ENCODE data around the gene MAP7. TPM values are rescaled to one million over a fixed set of nuclear protein-coding genes. Genes with fewer than 3 reads are reported as not detected.
A peak's percentile ranks its signal among the peaks of the same experiment; 100 is the strongest.

Gene MAP7
- polyA plus RNA-seq, 2 of the 4 experiments (the other 2 are of a cell fraction), result 60.6 to 64.5 TPM

DNA sequence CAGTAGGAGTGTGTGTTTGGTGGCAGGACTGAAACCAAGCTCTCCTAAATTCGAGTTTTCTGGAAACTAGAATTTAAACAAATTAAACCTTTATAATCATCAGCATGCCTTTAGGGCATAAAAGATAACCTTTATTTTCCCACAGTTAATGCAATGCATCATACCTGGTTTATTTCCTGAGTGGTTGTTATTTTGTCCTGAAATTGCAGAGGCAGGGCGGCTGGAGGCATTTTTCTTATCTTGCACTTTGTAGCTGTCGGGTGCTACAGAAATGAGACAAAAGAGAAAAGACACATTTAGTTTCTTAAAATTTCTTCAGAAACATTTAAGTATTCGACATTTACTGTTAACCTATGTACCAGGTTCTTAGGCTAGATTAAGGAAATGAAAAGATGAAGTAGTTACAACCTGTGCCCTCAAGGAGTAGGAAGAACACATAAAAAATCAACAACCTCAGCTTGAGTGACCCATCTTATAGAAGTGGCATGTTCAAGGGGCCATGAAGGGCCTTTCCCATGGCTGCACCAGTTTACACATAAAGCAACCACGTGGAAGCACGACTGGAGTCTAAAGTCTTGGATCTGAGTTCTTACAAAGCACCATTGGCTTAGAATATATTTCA, 128.6 kb downstream of the MAP7 start:
- CTCF ChIA-PET, result interaction anchor here (1.6 kb wide), 1 partner anchor 178 kb away, joined by 3 read pairs; no protein-coding TSS in a partner anchor
- Histone ChIP-seq H3K4me3 (no peak overlapping the region), H3K9me3 (no peaks in the 10 kb centered on the region), H3K27ac (peak overlapping the region; percentile 89 to 90), H3K4me1 (peaks cover 92% of the 10 kb centered on the region), H3K4me2 (peak overlapping the region; percentile 67)
- DNase-seq (ENCODE audit: low read depth in 1 of 2, low spot score in 1 of 2) (no peak), FAIRE-seq (no peak), ATAC-seq (peak; percentile 59 to 60; a peak in 3 of 6 replicates)
- POLR2A ChIA-PET, result interaction anchor here (0.7 kb wide), 1 partner anchor 17 kb away, joined by 5 read pairs; no protein-coding TSS in a partner anchor
- TF ChIP-seq BHLHE40 (IDR thresholded peaks at IDR 0.05; ENCODE audit: low read depth, low read length) (no peak), RCOR1 (IDR thresholded peaks at IDR 0.05; ENCODE audit: low read depth, low read length) (no peak), EP300 (IDR thresholded peaks at IDR 0.05) (no peak), JUNB (IDR thresholded peaks at IDR 0.05) (no peak), ZC3H11A (IDR thresholded peaks at IDR 0.05) (no peak)
- TF ChIP-seq, protein P1, sequence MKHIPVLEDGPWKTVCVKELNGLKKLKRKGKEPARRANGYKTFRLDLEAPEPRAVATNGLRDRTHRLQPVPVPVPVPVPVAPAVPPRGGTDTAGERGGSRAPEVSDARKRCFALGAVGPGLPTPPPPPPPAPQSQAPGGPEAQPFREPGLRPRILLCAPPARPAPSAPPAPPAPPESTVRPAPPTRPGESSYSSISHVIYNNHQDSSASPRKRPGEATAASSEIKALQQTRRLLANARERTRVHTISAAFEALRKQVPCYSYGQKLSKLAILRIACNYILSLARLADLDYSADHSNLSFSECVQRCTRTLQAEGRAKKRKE (CRISPR knock-in tag; IDR thresholded peaks at IDR 0.05; ENCODE audit: low read depth), result no peak
- 48% methylated on average over 6 of the region's 6 CpGs for WGBS (ENCODE audit: missing lambda C conversion rate)

DNA sequence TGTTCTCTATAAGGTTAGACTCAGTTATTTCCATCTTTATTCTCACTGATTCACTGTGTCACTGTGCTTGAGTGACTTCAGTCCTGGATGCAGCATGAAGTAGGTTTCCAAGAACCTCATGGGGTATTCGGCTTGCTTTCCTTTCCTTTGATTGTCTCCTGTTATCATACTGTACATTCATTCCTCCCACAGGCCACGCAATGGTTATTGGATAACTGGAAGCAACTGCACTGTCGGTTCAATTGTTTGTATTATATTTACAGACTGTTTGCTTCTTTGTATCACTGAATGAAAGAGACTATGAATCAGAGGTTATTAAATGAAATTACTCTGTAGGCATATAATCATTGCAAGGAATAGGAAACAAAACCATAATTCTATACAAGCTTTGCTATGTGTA, 129.4 kb downstream of the MAP7 start:
- H3K27ac ChIP-seq, result peak overlapping the region; percentile 89 to 90
- FAIRE-seq, result no peak
- POLR2A ChIA-PET, result no interaction called here

More for the DNA sequence above, 129.4 kb downstream of the MAP7 start:
- peak in 1 of 2 experiments; percentile 48; a peak in 1 of 4 replicates for TF ChIP-seq CEBPB (IDR thresholded peaks at IDR 0.05)
- TF ChIP-seq GATA3 (IDR thresholded peaks at IDR 0.05; ENCODE audit: borderline replicate concordance), result peak; percentile 84; the same call in 1 of the 2 replicates
- TF ChIP-seq POLR2AphosphoS2 (conservative IDR thresholded peaks at IDR 0.05; ENCODE audit: low read length), result no peak
- TF ChIP-seq EHF (CRISPR knock-in tag; IDR thresholded peaks at IDR 0.05), result no peak
- TF ChIP-seq SREBF2 (IDR thresholded peaks at IDR 0.05), result no peak
- no peak for TF ChIP-seq KDM1A (IDR thresholded peaks at IDR 0.05; ENCODE audit: low read depth)
- TF ChIP-seq JUNB (IDR thresholded peaks at IDR 0.05), result peak; percentile 55
- no peak for TF ChIP-seq TFCP2L1 (CRISPR knock-in tag; IDR thresholded peaks at IDR 0.05)
- TF ChIP-seq EP300 (IDR thresholded peaks at IDR 0.05), result peak; percentile 65 to 78; a peak in 3 of 5 replicates
- TF ChIP-seq NPAS2 (CRISPR knock-in tag; IDR thresholded peaks at IDR 0.05; ENCODE audit: borderline replicate concordance), result no peak
- TF ChIP-seq SMC3 (IDR thresholded peaks at IDR 0.05), result no peak
- no peak for TF ChIP-seq KDM5A (IDR thresholded peaks at IDR 0.05)
- TF ChIP-seq FOSL2 (IDR thresholded peaks at IDR 0.05), result peak; percentile 34; the same call in 1 of the 2 replicates
- peak; percentile 37; the same call in 1 of the 2 replicates for TF ChIP-seq FOSL2 (CRISPR knock-in tag; IDR thresholded peaks at IDR 0.05)
- no peak for TF ChIP-seq CBX2 (IDR thresholded peaks at IDR 0.05; ENCODE audit: borderline replicate concordance, low read depth)
- TF ChIP-seq, protein P2, sequence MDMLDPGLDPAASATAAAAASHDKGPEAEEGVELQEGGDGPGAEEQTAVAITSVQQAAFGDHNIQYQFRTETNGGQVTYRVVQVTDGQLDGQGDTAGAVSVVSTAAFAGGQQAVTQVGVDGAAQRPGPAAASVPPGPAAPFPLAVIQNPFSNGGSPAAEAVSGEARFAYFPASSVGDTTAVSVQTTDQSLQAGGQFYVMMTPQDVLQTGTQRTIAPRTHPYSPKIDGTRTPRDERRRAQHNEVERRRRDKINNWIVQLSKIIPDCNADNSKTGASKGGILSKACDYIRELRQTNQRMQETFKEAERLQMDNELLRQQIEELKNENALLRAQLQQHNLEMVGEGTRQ (IDR thresholded peaks at IDR 0.05), result no peak
- TF ChIP-seq JUN (IDR thresholded peaks at IDR 0.05), result peak in 1 of 2 experiments; percentile 74; a peak in 3 of 5 replicates
- TF ChIP-seq CBX8 (IDR thresholded peaks at IDR 0.05), result no peak
- TF ChIP-seq, protein P3, sequence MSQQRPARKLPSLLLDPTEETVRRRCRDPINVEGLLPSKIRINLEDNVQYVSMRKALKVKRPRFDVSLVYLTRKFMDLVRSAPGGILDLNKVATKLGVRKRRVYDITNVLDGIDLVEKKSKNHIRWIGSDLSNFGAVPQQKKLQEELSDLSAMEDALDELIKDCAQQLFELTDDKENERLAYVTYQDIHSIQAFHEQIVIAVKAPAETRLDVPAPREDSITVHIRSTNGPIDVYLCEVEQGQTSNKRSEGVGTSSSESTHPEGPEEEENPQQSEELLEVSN (IDR thresholded peaks at IDR 0.05; ENCODE audit: borderline replicate concordance, low read depth), result no peak
- TF ChIP-seq, protein P4, sequence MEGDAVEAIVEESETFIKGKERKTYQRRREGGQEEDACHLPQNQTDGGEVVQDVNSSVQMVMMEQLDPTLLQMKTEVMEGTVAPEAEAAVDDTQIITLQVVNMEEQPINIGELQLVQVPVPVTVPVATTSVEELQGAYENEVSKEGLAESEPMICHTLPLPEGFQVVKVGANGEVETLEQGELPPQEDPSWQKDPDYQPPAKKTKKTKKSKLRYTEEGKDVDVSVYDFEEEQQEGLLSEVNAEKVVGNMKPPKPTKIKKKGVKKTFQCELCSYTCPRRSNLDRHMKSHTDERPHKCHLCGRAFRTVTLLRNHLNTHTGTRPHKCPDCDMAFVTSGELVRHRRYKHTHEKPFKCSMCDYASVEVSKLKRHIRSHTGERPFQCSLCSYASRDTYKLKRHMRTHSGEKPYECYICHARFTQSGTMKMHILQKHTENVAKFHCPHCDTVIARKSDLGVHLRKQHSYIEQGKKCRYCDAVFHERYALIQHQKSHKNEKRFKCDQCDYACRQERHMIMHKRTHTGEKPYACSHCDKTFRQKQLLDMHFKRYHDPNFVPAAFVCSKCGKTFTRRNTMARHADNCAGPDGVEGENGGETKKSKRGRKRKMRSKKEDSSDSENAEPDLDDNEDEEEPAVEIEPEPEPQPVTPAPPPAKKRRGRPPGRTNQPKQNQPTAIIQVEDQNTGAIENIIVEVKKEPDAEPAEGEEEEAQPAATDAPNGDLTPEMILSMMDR (IDR thresholded peaks at IDR 0.05), result no peak
- TF ChIP-seq, protein P5, sequence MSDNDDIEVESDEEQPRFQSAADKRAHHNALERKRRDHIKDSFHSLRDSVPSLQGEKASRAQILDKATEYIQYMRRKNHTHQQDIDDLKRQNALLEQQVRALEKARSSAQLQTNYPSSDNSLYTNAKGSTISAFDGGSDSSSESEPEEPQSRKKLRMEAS (IDR thresholded peaks at IDR 0.05), result peak; percentile 54; the same call in 1 of the 2 replicates
- no peak for TF ChIP-seq NR3C1 (IDR thresholded peaks at IDR 0.05)
- no peak for TF ChIP-seq CHD2 (IDR thresholded peaks at IDR 0.05; ENCODE audit: low read length, partially characterized antibody)
- 0% methylated on average over 3 of the region's 3 CpGs for WGBS (ENCODE audit: missing lambda C conversion rate)
- peaks cover 84% of the 10 kb centered on the region for H3K4me1 ChIP-seq
- H3K4me3 ChIP-seq, result 0 out of 3 replicates have a peak overlapping the region, but pooled peaks have one; percentile 6
- H3K4me2 ChIP-seq, result peak overlapping the region; percentile 67
- H3K9me3 ChIP-seq, result no peaks in the 10 kb centered on the region
- DNase-seq (ENCODE audit: low read depth in 1 of 2, low spot score in 1 of 2), result peak; percentile 19 to 69
- CTCF ChIA-PET, result interaction anchor here (1.6 kb wide), 1 partner anchor 177 kb away, joined by 3 read pairs; no protein-coding TSS in a partner anchor
- peak; percentile 48 to 74; a peak in 4 of 6 replicates for ATAC-seq
